H54 (cell line): ENCODE data around the gene PPAT.
A peak's percentile ranks its signal among the peaks of the same experiment; 100 is the strongest.
"Not testable (repeated sequence)": the region's sequence is repeated elsewhere in the genome, so short reads cannot be mapped to it uniquely, and the experiment has no call there.

Source experiments
- DNase-seq: peaks from one replicate; pipeline ENCODE4 v3.0.0; 2011; ENCODE audit warnings: low spot score, mixed read lengths; ENCODE audit not compliant: insufficient read length
- FAIRE-seq: peaks from 3 replicates; lab custom pipeline; 2011; peaks lifted over from hg19 to GRCh38; lab: Jason Lieb, UNC
- POLR2A ChIP-seq: IDR thresholded peaks from 2 replicates; pipeline ENCODE4 v1.6.1; 2011; ENCODE audit warnings: low read depth, mild to moderate bottlenecking, low read length

The PPAT gene

GRCh38 chr4:56460085-56460484 is 24.7 kb upstream of the PPAT start:
- DNase-seq (no peak), FAIRE-seq (no peak)
- no peak for TF ChIP-seq POLR2A

GRCh38 chr4:56450342-56450741 is 14.9 kb upstream of the PPAT start:
- FAIRE-seq: no peak
- DNase-seq: no peak
- no peak for TF ChIP-seq POLR2A

- not testable (repeated sequence) for FAIRE-seq
Measured at GRCh38 chr4:56449475-56449874, 14.1 kb upstream of the PPAT start.

GRCh38 chr4:56448301-56448700 is 12.9 kb upstream of the PPAT start:
- TF ChIP-seq POLR2A: no peak
- no peak for DNase-seq
- FAIRE-seq: no peak

More at GRCh38 chr4:56449475-56449874, 14.1 kb upstream of the PPAT start:
- not testable (repeated sequence) for DNase-seq

GRCh38 chr4:56445699-56446098 is 10.3 kb upstream of the PPAT start:
- no peak for FAIRE-seq
- TF ChIP-seq POLR2A: no peak
- no peak for DNase-seq

- DNase-seq (no peak), FAIRE-seq (no peak)
Measured at GRCh38 chr4:56444719-56445118, 9.3 kb upstream of the PPAT start.

GRCh38 chr4:56440983-56441382 is 5.6 kb upstream of the PPAT start:
- FAIRE-seq (no peak), DNase-seq (no peak)
- no peak for TF ChIP-seq POLR2A

More at GRCh38 chr4:56444719-56445118, 9.3 kb upstream of the PPAT start:
- no peak for TF ChIP-seq POLR2A

- FAIRE-seq (no peak), DNase-seq (no peak)
- TF ChIP-seq POLR2A: no peak
Measured at GRCh38 chr4:56438766-56439165, 3.4 kb upstream of the PPAT start.

- FAIRE-seq (no peak), DNase-seq (peak; percentile 26)
- no peak for TF ChIP-seq POLR2A
Measured at GRCh38 chr4:56434599-56435139, 746 bp downstream of the PPAT start.

- DNase-seq (no peak), FAIRE-seq (no peak)
- no peak for TF ChIP-seq POLR2A
Measured at GRCh38 chr4:56433280-56433679, 2.1 kb downstream of the PPAT start.

- no peak for DNase-seq
- no peak for TF ChIP-seq POLR2A
- FAIRE-seq: no peak
Measured at GRCh38 chr4:56430203-56430602, 5.2 kb downstream of the PPAT start.

GRCh38 chr4:56427179-56427578 is 8.2 kb downstream of the PPAT start:
- TF ChIP-seq POLR2A: no peak
- DNase-seq (no peak), FAIRE-seq (no peak)

- DNase-seq: no peak
- no peak for FAIRE-seq
- TF ChIP-seq POLR2A: no peak
Measured at GRCh38 chr4:56426273-56426672, 9.1 kb downstream of the PPAT start.

GRCh38 chr4:56425518-56425917 is 9.9 kb downstream of the PPAT start:
- DNase-seq: no peak
- FAIRE-seq: no peak

GRCh38 chr4:56424697-56425514 is 10.5 kb downstream of the PPAT start:
- peak; percentile 20 for FAIRE-seq

More at GRCh38 chr4:56425518-56425917, 9.9 kb downstream of the PPAT start:
- no peak for TF ChIP-seq POLR2A

More at GRCh38 chr4:56424697-56425514, 10.5 kb downstream of the PPAT start:
- no peak for DNase-seq
- TF ChIP-seq POLR2A: no peak
